Measurements from ENCODE around the gene NDUFB10. TPM values are rescaled to one million over a fixed set of nuclear protein-coding genes. Genes with fewer than 3 reads are reported as not detected.

The NDUFB10 gene
- total RNA-seq, 2 donors from 2014 or later, result 583 to 1,046 TPM

GRCh38 chr16:1989209-1990100, 30.1 kb downstream of the NDUFB10 start, which contains the start of gene SYNGR3:
Gene SYNGR3, plus strand, starts transcription at chr16:1989970. Its CDS starts 133 bp downstream, at chr16:1990103.
- Histone ChIP-seq H3K27ac (no peak within 1 kb of the TSS), H3K4me1 (peaks cover 0 to 43% of the 10 kb centered on the region in 2 donors), H3K4me3 (peak within 1 kb of the TSS; percentile 21 to 31), H3K9me3 (no peaks in the 10 kb centered on the region), H3K36me3 (peaks cover 12% of the 10 kb centered on the region), H3K27me3 (peaks cover 16 to 26% of the 10 kb centered on the region in 2 donors)
- TF ChIP-seq CTCF (IDR thresholded peaks at IDR 0.05), result no peak
- no peak for DNase-seq (ENCODE audit: low spot score)

- DNase-seq (ENCODE audit: low spot score), result no peak
- H3K9me3 ChIP-seq, result no peaks in the 10 kb centered on the region
- H3K27me3 ChIP-seq, result peaks cover 16 to 26% of the 10 kb centered on the region in 2 donors
- H3K4me1 ChIP-seq, result peaks cover 0 to 37% of the 10 kb centered on the region in 2 donors
- no peak overlapping the region for H3K27ac ChIP-seq
- peak overlapping the region; percentile 21 to 31 for H3K4me3 ChIP-seq
- peaks cover 12% of the 10 kb centered on the region for H3K36me3 ChIP-seq
- TF ChIP-seq CTCF (IDR thresholded peaks at IDR 0.05), result no peak
These were observed 30.7 kb downstream of the NDUFB10 start for GRCh38 chr16:1990101-1990350.

- no peak for DNase-seq (ENCODE audit: low spot score)
- H3K27ac ChIP-seq, result no peak overlapping the region
- peaks cover 0 to 33% of the 10 kb centered on the region in 2 donors for H3K4me1 ChIP-seq
- TF ChIP-seq CTCF (IDR thresholded peaks at IDR 0.05), result no peak
- no peaks in the 10 kb centered on the region for H3K9me3 ChIP-seq
- peaks cover 16 to 26% of the 10 kb centered on the region in 2 donors for H3K27me3 ChIP-seq
- H3K36me3 ChIP-seq, result peaks cover 11% of the 10 kb centered on the region
- peak overlapping the region; percentile 21 to 31 for H3K4me3 ChIP-seq
These were observed 31.2 kb downstream of the NDUFB10 start for GRCh38 chr16:1990351-1991134.

- Histone ChIP-seq H3K36me3 (peaks cover 5% of the 10 kb centered on the region), H3K27ac (no peak overlapping the region), H3K4me1 (peaks cover 0 to 33% of the 10 kb centered on the region in 2 donors), H3K9me3 (no peaks in the 10 kb centered on the region), H3K27me3 (peaks cover 16 to 26% of the 10 kb centered on the region in 2 donors), H3K4me3 (peak overlapping the region in 1 of 2 donors; percentile 55)
- DNase-seq (ENCODE audit: low spot score), result no peak
- TF ChIP-seq CTCF (IDR thresholded peaks at IDR 0.05), result no peak
These were observed 31.8 kb downstream of the NDUFB10 start for GRCh38 chr16:1991135-1991551.

- no peak for TF ChIP-seq CTCF (IDR thresholded peaks at IDR 0.05)
- no peak for DNase-seq (ENCODE audit: low spot score)
- peak overlapping the region in 1 of 2 donors; percentile 24 for H3K27ac ChIP-seq
These were observed 32.2 kb downstream of the NDUFB10 start for GRCh38 chr16:1991588-1991947.

More at GRCh38 chr16:1991588-1991947, 32.2 kb downstream of the NDUFB10 start:
- peaks cover under 1% of the 10 kb centered on the region for H3K36me3 ChIP-seq
- H3K4me3 ChIP-seq, result peak overlapping the region; percentile 19 to 55
- H3K4me1 ChIP-seq, result peaks cover 0 to 33% of the 10 kb centered on the region in 2 donors
- H3K9me3 ChIP-seq, result no peaks in the 10 kb centered on the region
- peaks cover 16 to 26% of the 10 kb centered on the region in 2 donors for H3K27me3 ChIP-seq

All from right atrium auricular region (tissue), 2 donors.